CD4-positive, alpha-beta T cell treated with Interferon alpha-2 for 1 hour (primary cell): ENCODE data around the gene PTGER2.
A peak's percentile ranks its signal among the peaks of the same experiment; 100 is the strongest.

Experiments
- DNase-seq, 2 donors: peaks; one replicate each; pipeline ENCODE4 v3.0.0-alpha.2; 2020 to 2022

PTGER2 gene

GRCh38 chr14:52313903-52314594 is at the start of gene PTGER2:
Gene PTGER2 (plus strand): TSS chr14:52314312. CDS start chr14:52314549, 237 bp downstream.
- peak; percentile 88 for DNase-seq

GRCh38 chr14:52265253-52265652 is 48.9 kb upstream of the PTGER2 start:
- peak in 1 of 2 donors; percentile 20 for DNase-seq

GRCh38 chr14:52266179-52266578 is 47.9 kb upstream of the PTGER2 start:
- DNase-seq, result no peak

GRCh38 chr14:52266782-52267181 is 47.3 kb upstream of the PTGER2 start:
- DNase-seq, result no peak

GRCh38 chr14:52267501-52268278 is 46.4 kb upstream of the PTGER2 start, which contains the start of gene PTGDR:
Gene PTGDR (plus strand): TSS chr14:52267698. CDS start chr14:52267815, 117 bp downstream.
- peak; percentile 47 to 66 for DNase-seq

GRCh38 chr14:52268279-52269061 is 45.6 kb upstream of the PTGER2 start:
- peak in 1 of 2 donors; percentile 28 for DNase-seq

- no peak for DNase-seq
Observed at GRCh38 chr14:52269100-52269499, 45.0 kb upstream of the PTGER2 start.

GRCh38 chr14:52269982-52270381 is 44.1 kb upstream of the PTGER2 start:
- no peak for DNase-seq

GRCh38 chr14:52271538-52271937 is 42.6 kb upstream of the PTGER2 start:
- no peak for DNase-seq

- DNase-seq, result peak; percentile 25 to 74
Observed at GRCh38 chr14:52272375-52272774, 41.7 kb upstream of the PTGER2 start.

GRCh38 chr14:52275372-52275771 is 38.7 kb upstream of the PTGER2 start:
- no peak for DNase-seq

GRCh38 chr14:52277552-52277951 is 36.6 kb upstream of the PTGER2 start:
- no peak for DNase-seq

GRCh38 chr14:52279408-52279807 is 34.7 kb upstream of the PTGER2 start:
- no peak for DNase-seq

- DNase-seq, result no peak
Observed at GRCh38 chr14:52283099-52283498, 31.0 kb upstream of the PTGER2 start.

GRCh38 chr14:52286661-52287649 is 27.2 kb upstream of the PTGER2 start:
- DNase-seq, result peak in 1 of 2 donors; percentile 49

GRCh38 chr14:52296378-52296777 is 17.7 kb upstream of the PTGER2 start:
- DNase-seq, result no peak

GRCh38 chr14:52298795-52299194 is 15.3 kb upstream of the PTGER2 start:
- no peak for DNase-seq

GRCh38 chr14:52299692-52300278 is 14.3 kb upstream of the PTGER2 start:
- DNase-seq, result peak in 1 of 2 donors; percentile 78

- DNase-seq, result no peak
Observed at GRCh38 chr14:52303236-52303635, 10.9 kb upstream of the PTGER2 start.

GRCh38 chr14:52304248-52304904 is 9.7 kb upstream of the PTGER2 start:
- no peak for DNase-seq

GRCh38 chr14:52305014-52305413 is 9.1 kb upstream of the PTGER2 start:
- no peak for DNase-seq
